ENCODE measurements around the gene ZBTB6.

DNA sequence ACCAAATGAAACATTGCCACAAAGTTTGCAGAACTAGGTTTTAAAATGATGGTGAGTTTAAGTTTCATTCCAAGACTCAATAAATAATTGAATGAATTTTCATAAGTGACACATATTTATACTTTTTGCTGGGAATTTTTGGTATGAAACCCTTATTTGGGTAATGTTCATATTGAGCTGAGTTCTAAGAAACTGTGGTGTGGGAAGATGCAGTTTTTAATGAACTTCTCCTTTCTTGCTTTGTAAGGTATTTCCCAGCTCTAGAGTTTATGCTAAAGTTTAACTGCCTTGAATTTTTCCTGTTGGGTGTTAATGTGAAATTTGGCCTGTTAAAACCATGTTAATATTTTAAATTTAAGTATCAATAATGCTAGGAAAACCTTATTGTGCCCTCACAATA lies 42.8 kb upstream of the ZBTB6 start:
- TF ChIP-seq POLR2A (IDR thresholded peaks at IDR 0.05; ENCODE audit: low read length) = no peak
- no peak for TF ChIP-seq GATA1 (IDR thresholded peaks at IDR 0.05; ENCODE audit: low read depth, low read length)

All from erythroblast (primary cell).